HL-60 (cell line): Measurements from ENCODE around the gene EPHA6.

Experiments used
- CTCF ChIP-seq: IDR thresholded peaks from one replicate; pipeline ENCODE4 v1.5.1; 2011; ENCODE audit warnings: low read length, control low read depth, inconsistent platforms; ENCODE audit not compliant: insufficient read depth
- GABPA ChIP-seq: IDR thresholded peaks from 2 replicates; pipeline ENCODE4 v1.6.1; 2012; ENCODE audit warnings: low read depth
- POLR2AphosphoS5 ChIP-seq: IDR thresholded peaks from 2 replicates; pipeline ENCODE4 v1.6.1; 2012; ENCODE audit warnings: low read depth
- REST ChIP-seq: IDR thresholded peaks from 2 replicates; pipeline ENCODE4 v1.6.1; 2012; ENCODE audit warnings: low read depth; ENCODE audit not compliant: insufficient replicate concordance
- SPI1 ChIP-seq: IDR thresholded peaks from 2 replicates; pipeline ENCODE4 v1.6.1; 2012; ENCODE audit warnings: low read depth, mild to moderate bottlenecking, borderline replicate concordance

- TF ChIP-seq CTCF: no peak
- TF ChIP-seq POLR2AphosphoS5: no peak
- no peak for TF ChIP-seq REST
- TF ChIP-seq GABPA: no peak
- TF ChIP-seq SPI1: no peak
Measured at GRCh38 chr3:96994988-96995387, 180.6 kb downstream of the EPHA6 start.
